Measurements from ENCODE around the gene NTM.

Gene NTM

DNA sequence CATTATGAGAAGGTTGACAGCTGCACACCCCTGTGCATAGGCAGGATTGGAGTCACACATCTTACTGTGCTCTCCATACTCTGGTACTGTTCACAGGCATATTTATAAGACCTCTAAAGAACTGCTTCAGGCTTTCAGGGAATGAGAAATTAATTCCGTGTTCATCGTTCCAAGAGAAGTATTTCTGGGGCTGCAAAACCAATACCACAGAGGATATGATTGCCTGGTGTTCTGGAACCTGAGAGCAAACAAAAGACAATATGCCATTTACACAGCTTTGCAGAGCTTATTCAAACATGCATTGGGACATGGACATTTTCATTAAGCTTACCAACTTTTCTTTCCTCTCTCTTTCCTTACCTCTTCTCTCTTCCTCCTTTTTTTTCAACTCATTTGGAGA is 388.7 kb downstream of the NTM start:
- Histone ChIP-seq H3K27ac (peak overlapping the region; percentile 96), H3K9ac (ENCODE audit: insufficient read length) (peak overlapping the region; percentile 62), H3K4me3 (peak overlapping the region; percentile 43), H3K9me3 (ENCODE audit: low read depth, low read length) (no peaks in the 10 kb centered on the region), H3K36me3 (ENCODE audit: insufficient read depth, low read length) (no peaks in the 10 kb centered on the region)
- DNase-seq (ENCODE audit: low read depth, low spot score) = no peak
- no peak for TF ChIP-seq FOXP2 (optimal IDR thresholded peaks at IDR 0.05; ENCODE audit: control extremely low read depth, extremely low read length, insufficient read depth)
- no peak for TF ChIP-seq EZH2 (IDR thresholded peaks at IDR 0.05)

GRCh38 chr11:131760091-131761061 is 390.0 kb downstream of the NTM start:
- TF ChIP-seq POLR2AphosphoS5 (IDR thresholded peaks at IDR 0.05; ENCODE audit: borderline replicate concordance, low read depth, low read length) (peak; percentile 39; the same call in 1 of the 2 replicates), EZH2 (IDR thresholded peaks at IDR 0.05) (no peak), FOXP2 (optimal IDR thresholded peaks at IDR 0.05; ENCODE audit: control extremely low read depth, extremely low read length, insufficient read depth) (peak; percentile 84)
- peak; percentile 97 for DNase-seq (ENCODE audit: low read depth, low spot score)
- peak overlapping the region; percentile 62 for H3K9ac ChIP-seq (ENCODE audit: insufficient read length)
- H3K9me3 ChIP-seq (ENCODE audit: low read depth, low read length) = no peaks in the 10 kb centered on the region
- H3K27ac ChIP-seq = peak overlapping the region; percentile 96
- peak overlapping the region; percentile 43 for H3K4me3 ChIP-seq
- no peaks in the 10 kb centered on the region for H3K36me3 ChIP-seq (ENCODE audit: insufficient read depth, low read length)

- H3K4me3 ChIP-seq = no peak overlapping the region
- no peak overlapping the region for H3K9ac ChIP-seq (ENCODE audit: insufficient read length)
- H3K9me3 ChIP-seq (ENCODE audit: low read depth, low read length) = no peaks in the 10 kb centered on the region
- no peak for DNase-seq (ENCODE audit: low read depth, low spot score)
- TF ChIP-seq EZH2 (IDR thresholded peaks at IDR 0.05) (no peak), POLR2AphosphoS5 (IDR thresholded peaks at IDR 0.05; ENCODE audit: borderline replicate concordance, low read depth, low read length) (no peak), FOXP2 (optimal IDR thresholded peaks at IDR 0.05; ENCODE audit: control extremely low read depth, extremely low read length, insufficient read depth) (no peak)
- H3K36me3 ChIP-seq (ENCODE audit: insufficient read depth, low read length) = no peaks in the 10 kb centered on the region
- no peak overlapping the region for H3K27ac ChIP-seq
Measured at GRCh38 chr11:131762346-131763110, 392.1 kb downstream of the NTM start.

- DNase-seq (ENCODE audit: low read depth, low spot score) = peak; percentile 83
- H3K9me3 ChIP-seq (ENCODE audit: low read depth, low read length) = no peaks in the 10 kb centered on the region
- no peaks in the 10 kb centered on the region for H3K36me3 ChIP-seq (ENCODE audit: insufficient read depth, low read length)
Measured at GRCh38 chr11:131763193-131763890, 392.9 kb downstream of the NTM start.

DNA sequence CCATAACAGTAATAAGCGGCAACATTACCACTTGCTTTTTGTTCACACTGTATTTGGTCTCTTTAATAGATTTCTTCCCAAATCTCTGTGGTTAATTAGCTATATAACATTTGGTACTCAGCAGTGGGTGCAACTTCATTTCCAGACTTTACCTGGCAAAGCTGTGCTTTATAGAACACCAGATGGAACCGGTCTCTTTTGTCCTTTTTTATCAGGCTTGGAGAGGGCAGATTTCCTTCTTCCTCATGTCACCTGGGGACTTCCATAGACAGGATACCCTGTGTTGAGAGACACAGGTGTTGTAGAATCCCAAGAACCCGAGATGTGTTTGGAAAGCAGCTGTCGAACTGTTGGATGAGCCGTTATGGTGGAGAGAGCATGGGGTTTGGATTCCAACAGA is 393.7 kb downstream of the NTM start:
- no peaks in the 10 kb centered on the region for H3K9me3 ChIP-seq (ENCODE audit: low read depth, low read length)
- DNase-seq (ENCODE audit: low read depth, low spot score) = no peak
- no peak overlapping the region for H3K4me3 ChIP-seq
- no peaks in the 10 kb centered on the region for H3K36me3 ChIP-seq (ENCODE audit: insufficient read depth, low read length)
- no peak for TF ChIP-seq EZH2 (IDR thresholded peaks at IDR 0.05)
- no peak overlapping the region for H3K9ac ChIP-seq (ENCODE audit: insufficient read length)
- no peak overlapping the region for H3K27ac ChIP-seq

More at GRCh38 chr11:131763193-131763890, 392.9 kb downstream of the NTM start:
- Histone ChIP-seq H3K9ac (ENCODE audit: insufficient read length) (no peak overlapping the region), H3K27ac (peak overlapping the region; percentile 67; the same call in 1 of the 2 replicates), H3K4me3 (0 out of 2 replicates have a peak overlapping the region, but pooled peaks have one; percentile 7)
- TF ChIP-seq EZH2 (IDR thresholded peaks at IDR 0.05) = no peak
- no peak for TF ChIP-seq FOXP2 (optimal IDR thresholded peaks at IDR 0.05; ENCODE audit: control extremely low read depth, extremely low read length, insufficient read depth)
- no peak for TF ChIP-seq POLR2AphosphoS5 (IDR thresholded peaks at IDR 0.05; ENCODE audit: borderline replicate concordance, low read depth, low read length)

- H3K27ac ChIP-seq = no peak overlapping the region
- no peaks in the 10 kb centered on the region for H3K9me3 ChIP-seq (ENCODE audit: low read depth, low read length)
- no peak overlapping the region for H3K4me3 ChIP-seq
- no peak for TF ChIP-seq EZH2 (IDR thresholded peaks at IDR 0.05)
- TF ChIP-seq FOXP2 (optimal IDR thresholded peaks at IDR 0.05; ENCODE audit: control extremely low read depth, extremely low read length, insufficient read depth) = no peak
- no peak for TF ChIP-seq POLR2AphosphoS5 (IDR thresholded peaks at IDR 0.05; ENCODE audit: borderline replicate concordance, low read depth, low read length)
- H3K9ac ChIP-seq (ENCODE audit: insufficient read length) = no peak overlapping the region
- no peaks in the 10 kb centered on the region for H3K36me3 ChIP-seq (ENCODE audit: insufficient read depth, low read length)
- no peak for DNase-seq (ENCODE audit: low read depth, low spot score)
Measured at GRCh38 chr11:131764649-131765048, 394.2 kb downstream of the NTM start.

- Histone ChIP-seq H3K36me3 (ENCODE audit: insufficient read depth, low read length) (no peaks in the 10 kb centered on the region), H3K9ac (ENCODE audit: insufficient read length) (no peak overlapping the region), H3K9me3 (ENCODE audit: low read depth, low read length) (no peaks in the 10 kb centered on the region), H3K4me3 (no peak overlapping the region), H3K27ac (no peak overlapping the region)
- DNase-seq (ENCODE audit: low read depth, low spot score) = no peak
- no peak for TF ChIP-seq POLR2AphosphoS5 (IDR thresholded peaks at IDR 0.05; ENCODE audit: borderline replicate concordance, low read depth, low read length)
- no peak for TF ChIP-seq FOXP2 (optimal IDR thresholded peaks at IDR 0.05; ENCODE audit: control extremely low read depth, extremely low read length, insufficient read depth)
- no peak for TF ChIP-seq EZH2 (IDR thresholded peaks at IDR 0.05)
Measured at GRCh38 chr11:131766637-131767036, 396.2 kb downstream of the NTM start.

GRCh38 chr11:131767421-131767820 is 397.0 kb downstream of the NTM start:
- Histone ChIP-seq H3K36me3 (ENCODE audit: insufficient read depth, low read length) (no peaks in the 10 kb centered on the region), H3K27ac (no peak overlapping the region), H3K9ac (ENCODE audit: insufficient read length) (no peak overlapping the region), H3K4me3 (no peak overlapping the region), H3K9me3 (ENCODE audit: low read depth, low read length) (no peaks in the 10 kb centered on the region)
- no peak for TF ChIP-seq FOXP2 (optimal IDR thresholded peaks at IDR 0.05; ENCODE audit: control extremely low read depth, extremely low read length, insufficient read depth)
- TF ChIP-seq POLR2AphosphoS5 (IDR thresholded peaks at IDR 0.05; ENCODE audit: borderline replicate concordance, low read depth, low read length) = no peak
- TF ChIP-seq EZH2 (IDR thresholded peaks at IDR 0.05) = no peak
- DNase-seq (ENCODE audit: low read depth, low spot score) = no peak
